Breast epithelium (tissue), 3 donors: Measurements from ENCODE around the gene LRPPRC.

Experiments used
- CTCF ChIP-seq, 3 donors: fragments of 450-650 bp; IDR thresholded peaks; one replicate each; pipeline ENCODE4 v1.5.1; 2016 to 2017; ENCODE audit warnings: antibody characterized with exemption in 3 of 3, mild to moderate bottlenecking in 3 of 3, moderate library complexity in 3 of 3
- POLR2A ChIP-seq: fragments of 450-650 bp; IDR thresholded peaks from one replicate; pipeline ENCODE4 v1.6.1; 2016; ENCODE audit warnings: antibody characterized with exemption, mild to moderate bottlenecking, moderate library complexity
- POLR2AphosphoS5 ChIP-seq, 3 donors: sonication (generic); formaldehyde crosslinking; IDR thresholded peaks; one replicate each; pipeline ENCODE4 v1.6.1; 2017; ENCODE audit warnings: antibody characterized with exemption in 3 of 3

- TF ChIP-seq CTCF (IDR thresholded peaks at IDR 0.05) (no peak), POLR2A (no peak), POLR2AphosphoS5 (IDR thresholded peaks at IDR 0.05) (no peak)
Measured at GRCh38 chr2:43837033-43837432, 158.8 kb downstream of the LRPPRC start.
